Fibroblast of lung (primary cell): ENCODE data around the gene DDIT4. TPM values are rescaled to one million over a fixed set of nuclear protein-coding genes. Genes with fewer than 3 reads are reported as not detected.

ENCODE experiments used
- DNase-seq, 2 donors: peaks; one replicate each; pipeline versions ENCODE4 v3.0.0 to v3.0.0-alpha.2; 2010; ENCODE audit warnings: low read depth in 2 of 2
- H2AFZ ChIP-seq: 2 replicates; pipeline ENCODE4 v1.5.1; 2012; ENCODE audit warnings: low read length, control low read depth, inconsistent platforms
- H3K27ac ChIP-seq: 2 replicates; pipeline ENCODE4 v1.5.1; 2011; ENCODE audit warnings: low read length, control low read depth; ENCODE audit not compliant: insufficient read depth
- H3K27me3 ChIP-seq: 2 replicates; pipeline ENCODE4 v1.5.1; 2011; ENCODE audit warnings: mild to moderate bottlenecking, low read length; ENCODE audit not compliant: control insufficient read depth, insufficient read depth
- H3K36me3 ChIP-seq: 2 replicates; pipeline ENCODE4 v1.5.1; 2011; ENCODE audit warnings: low read length; ENCODE audit not compliant: control insufficient read depth, insufficient read depth
- H3K4me1 ChIP-seq: 2 replicates; pipeline ENCODE4 v1.5.1; 2011; ENCODE audit warnings: low read length; ENCODE audit not compliant: control insufficient read depth, insufficient read depth; ENCODE audit errors: extremely low read depth
- H3K4me2 ChIP-seq: 2 replicates; pipeline ENCODE4 v1.5.1; 2011; ENCODE audit warnings: low read length, control low read depth; ENCODE audit not compliant: insufficient read depth; ENCODE audit errors: extremely low read depth
- H3K4me3 ChIP-seq, 4 experiments: fragments of 200-600 bp in 1 of 4; sonication (generic) in 1 of 4; replicated peaks in 1 of 4; 2 replicates each; pipeline ENCODE4 v1.5.1; 2011 to 2016; ENCODE audit warnings: low read length in 4 of 4, low read depth in 3 of 4, mild to moderate bottlenecking in 3 of 4, control low read depth in 2 of 4, inconsistent platforms in 1 of 4, mixed read lengths in 1 of 4; ENCODE audit not compliant: insufficient read depth in 1 of 4; ENCODE audit errors: control extremely low read depth in 1 of 4
- H3K79me2 ChIP-seq: 2 replicates; pipeline ENCODE4 v1.5.1; 2012; ENCODE audit warnings: mild to moderate bottlenecking, low read length, inconsistent platforms; ENCODE audit not compliant: control insufficient read depth, insufficient read depth
- H3K9ac ChIP-seq: 2 replicates; pipeline ENCODE4 v1.5.1; 2011; ENCODE audit warnings: mild to moderate bottlenecking, low read length, control low read depth; ENCODE audit not compliant: insufficient read depth
- H3K9me3 ChIP-seq: 2 replicates; pipeline ENCODE4 v1.5.1; 2012; ENCODE audit warnings: low read depth, low read length; ENCODE audit not compliant: control insufficient read depth, insufficient read depth
- H4K20me1 ChIP-seq: 2 replicates; pipeline ENCODE4 v1.5.1; 2011; ENCODE audit warnings: low read length; ENCODE audit not compliant: control insufficient read depth, insufficient read depth; ENCODE audit errors: extremely low read depth
- EZH2 ChIP-seq: IDR thresholded peaks from 2 replicates; pipeline ENCODE4 v1.5.1; 2012; ENCODE audit warnings: low read length, control low read depth, mild to moderate bottlenecking; ENCODE audit errors: missing control alignments
- polyA plus RNA-seq, 2 donors: library from polyadenylated mRNA; depleted of rRNA in 1 of 2; stranded (reverse) in 1 of 2; unstranded in 1 of 2; fragments of >200 nt; gene quantifications; 2 replicates each; pipeline ENCODE4 v1.2.1, GENCODE V29; 2011 to 2012; ENCODE audit warnings: missing spikeins in 1 of 2
- total RNA-seq: library from RNA; depleted of rRNA; stranded (reverse); fragments of >200 nt; gene quantifications from 2 replicates; pipeline ENCODE4 v1.2.1, GENCODE V29; 2014
- TF ChIP-seq, protein P1 (sequence below), 2 donors: IDR thresholded peaks in 1 of 2; conservative IDR thresholded peaks in 1 of 2; 1 replicate in 1 of 2; 2 replicates in 1 of 2; pipeline ENCODE4 v1.5.1; 2011 to 2012; ENCODE audit warnings: low read length in 2 of 2, control low read depth in 1 of 2, inconsistent platforms in 1 of 2, low read depth in 1 of 2, mild to moderate bottlenecking in 1 of 2

Gene DDIT4
- total and polyA plus RNA-seq, 2 donors (not counting 1 experiment from before 2014, with no cell fraction given) = 51.3 to 662 TPM

DNA sequence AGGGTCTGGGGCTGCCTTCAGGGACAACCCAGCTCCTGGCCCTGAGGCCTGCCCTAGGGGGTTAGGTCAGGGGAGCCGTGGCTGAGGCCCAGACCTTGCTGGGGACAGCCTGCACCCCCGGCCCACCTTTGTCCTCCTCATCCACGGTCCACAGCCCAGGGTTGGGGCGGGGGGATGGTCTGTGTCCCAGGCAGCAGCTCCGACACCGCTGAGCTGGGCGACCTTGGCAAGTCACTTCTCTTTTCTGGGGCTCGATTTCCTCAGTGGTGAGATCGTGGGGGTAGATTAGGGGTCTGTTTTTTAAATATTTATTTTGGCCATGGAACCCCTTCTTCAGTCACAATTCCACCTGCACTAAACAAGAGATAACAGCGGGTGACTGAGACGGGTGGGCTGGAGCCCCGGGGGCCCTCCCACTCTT, 50.1 kb downstream of the DDIT4 start:
- H3K9ac ChIP-seq = no peak overlapping the region
- no peak overlapping the region for H3K4me2 ChIP-seq
- TF ChIP-seq EZH2 = no peak
- TF ChIP-seq, protein P1, sequence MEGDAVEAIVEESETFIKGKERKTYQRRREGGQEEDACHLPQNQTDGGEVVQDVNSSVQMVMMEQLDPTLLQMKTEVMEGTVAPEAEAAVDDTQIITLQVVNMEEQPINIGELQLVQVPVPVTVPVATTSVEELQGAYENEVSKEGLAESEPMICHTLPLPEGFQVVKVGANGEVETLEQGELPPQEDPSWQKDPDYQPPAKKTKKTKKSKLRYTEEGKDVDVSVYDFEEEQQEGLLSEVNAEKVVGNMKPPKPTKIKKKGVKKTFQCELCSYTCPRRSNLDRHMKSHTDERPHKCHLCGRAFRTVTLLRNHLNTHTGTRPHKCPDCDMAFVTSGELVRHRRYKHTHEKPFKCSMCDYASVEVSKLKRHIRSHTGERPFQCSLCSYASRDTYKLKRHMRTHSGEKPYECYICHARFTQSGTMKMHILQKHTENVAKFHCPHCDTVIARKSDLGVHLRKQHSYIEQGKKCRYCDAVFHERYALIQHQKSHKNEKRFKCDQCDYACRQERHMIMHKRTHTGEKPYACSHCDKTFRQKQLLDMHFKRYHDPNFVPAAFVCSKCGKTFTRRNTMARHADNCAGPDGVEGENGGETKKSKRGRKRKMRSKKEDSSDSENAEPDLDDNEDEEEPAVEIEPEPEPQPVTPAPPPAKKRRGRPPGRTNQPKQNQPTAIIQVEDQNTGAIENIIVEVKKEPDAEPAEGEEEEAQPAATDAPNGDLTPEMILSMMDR (conservative IDR thresholded peaks at IDR 0.05 in 1 of 2, IDR thresholded peaks at IDR 0.05 in 1 of 2; ENCODE audit: low read depth in 1 of 2, low read length in 2 of 2) = no peak
- peaks cover 43% of the 10 kb centered on the region for H3K4me1 ChIP-seq
- H3K27me3 ChIP-seq = no peaks in the 10 kb centered on the region
- DNase-seq = no peak
- H3K4me3 ChIP-seq = no peak overlapping the region
- H3K36me3 ChIP-seq = no peaks in the 10 kb centered on the region
- no peak overlapping the region for H2AFZ ChIP-seq
- H3K9me3 ChIP-seq = no peaks in the 10 kb centered on the region
- no peaks in the 10 kb centered on the region for H4K20me1 ChIP-seq
- no peaks in the 10 kb centered on the region for H3K79me2 ChIP-seq
- no peak overlapping the region for H3K27ac ChIP-seq

Other genes with a start within 250 kb of the DDIT4 start
- gene SPOCK2, start 185.4 kb upstream of the DDIT4 start, total RNA-seq = 0.26 and 0.33 TPM in 2 replicates
- 0.02 and 0.06 TPM in 2 replicates for gene SPOCK2, start 185.4 kb upstream of the DDIT4 start, polyA plus RNA-seq
- gene ANAPC16, start 57.9 kb upstream of the DDIT4 start, total RNA-seq = 47.2 and 54.2 TPM in 2 replicates
- gene ANAPC16, start 57.9 kb upstream of the DDIT4 start, polyA plus RNA-seq = 46.0 and 73.6 TPM in 2 replicates
- gene ASCC1, start 57.6 kb upstream of the DDIT4 start, total RNA-seq = 35.2 and 42.1 TPM in 2 replicates
- 36.1 and 40.2 TPM in 2 replicates for gene ASCC1, start 57.6 kb upstream of the DDIT4 start, polyA plus RNA-seq
- 20.5 and 26.3 TPM in 2 replicates for gene DNAJB12, start 81.0 kb downstream of the DDIT4 start, total RNA-seq
- 16.0 and 17.2 TPM in 2 replicates for gene DNAJB12, start 81.0 kb downstream of the DDIT4 start, polyA plus RNA-seq